NCI-H748 treated with DMSO at 0.1 percent for 48 hours (cell line): ENCODE results near the gene AKAP11.

ENCODE experiments used
- DNase-seq: peaks from one replicate; lab custom pipeline; 2025; lab: John Stamatoyannopoulos, UW

Gene AKAP11

GRCh38 chr13:42333613-42334328 lies 61.8 kb downstream of the AKAP11 start:
- peak; percentile 2 for DNase-seq

GRCh38 chr13:42334329-42334706 lies 62.4 kb downstream of the AKAP11 start:
- DNase-seq = no peak

- no peak for DNase-seq
These were observed 66.1 kb downstream of the AKAP11 start for GRCh38 chr13:42337808-42338600.

GRCh38 chr13:42345367-42345766 lies 73.4 kb downstream of the AKAP11 start:
- DNase-seq = no peak

GRCh38 chr13:42348576-42348975 lies 76.6 kb downstream of the AKAP11 start:
- DNase-seq = no peak

- no peak for DNase-seq
These were observed 78.2 kb downstream of the AKAP11 start for GRCh38 chr13:42350141-42350540.

- no peak for DNase-seq
These were observed 82.5 kb downstream of the AKAP11 start for GRCh38 chr13:42354241-42355091.

GRCh38 chr13:42355092-42355485 lies 83.1 kb downstream of the AKAP11 start:
- DNase-seq = no peak

- no peak for DNase-seq
These were observed 83.7 kb downstream of the AKAP11 start for GRCh38 chr13:42355491-42356183.

- no peak for DNase-seq
These were observed 84.2 kb downstream of the AKAP11 start for GRCh38 chr13:42356184-42356575.

GRCh38 chr13:42360046-42360574 lies 88.2 kb downstream of the AKAP11 start:
- DNase-seq = no peak

- DNase-seq = no peak
These were observed 89.7 kb downstream of the AKAP11 start for GRCh38 chr13:42361701-42362100.

- DNase-seq = no peak
These were observed 92.1 kb downstream of the AKAP11 start for GRCh38 chr13:42363941-42364612.

GRCh38 chr13:42364613-42365000 lies 92.7 kb downstream of the AKAP11 start:
- no peak for DNase-seq

GRCh38 chr13:42367831-42368230 lies 95.9 kb downstream of the AKAP11 start:
- no peak for DNase-seq

GRCh38 chr13:42369071-42369797 lies 97.3 kb downstream of the AKAP11 start:
- DNase-seq = no peak

- no peak for DNase-seq
These were observed 98.3 kb downstream of the AKAP11 start for GRCh38 chr13:42370229-42370628.
